ENCODE measurements around the gene CFAP410. TPM values are rescaled to one million over a fixed set of nuclear protein-coding genes. Genes with fewer than 3 reads are reported as not detected.
A peak's percentile ranks its signal among the peaks of the same experiment; 100 is the strongest.
"Not testable (repeated sequence)": the region's sequence is repeated elsewhere in the genome, so short reads cannot be mapped to it uniquely, and the experiment has no call there.

CFAP410 gene
- polyA plus RNA-seq, 1 donor = 20.1 TPM

- DNase-seq = no peak
Measured at GRCh38 chr21:44316277-44316900, 22.8 kb downstream of the CFAP410 start.

DNA sequence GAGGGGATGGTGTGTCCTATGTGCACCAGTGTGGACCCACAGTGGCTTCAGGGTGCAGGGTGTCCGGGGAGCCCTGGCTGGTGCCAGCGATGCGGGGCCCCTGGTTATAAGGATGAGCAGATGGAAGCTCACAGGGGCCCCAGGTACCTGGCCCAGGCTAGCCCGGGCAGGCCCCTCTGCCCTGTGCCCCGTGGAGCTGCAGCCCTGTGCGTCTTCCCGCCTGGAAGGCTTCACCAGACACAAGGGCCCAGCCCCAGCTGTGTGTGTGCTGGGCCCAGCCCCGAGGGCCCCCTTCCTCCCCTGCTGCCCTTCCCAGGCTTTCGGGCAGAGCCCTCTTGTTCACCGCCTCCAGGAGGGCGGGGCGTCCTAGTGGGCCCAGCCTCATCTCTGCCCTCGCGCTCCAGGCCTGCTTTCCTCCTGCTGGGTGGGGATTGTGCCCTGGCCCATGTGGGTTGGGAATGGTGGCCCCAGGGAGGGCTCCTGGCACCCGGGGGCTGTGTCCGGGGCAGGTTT lies 23.4 kb downstream of the CFAP410 start:
- DNase-seq = no peak

GRCh38 chr21:44314561-44314960 lies 24.6 kb downstream of the CFAP410 start:
- no peak for DNase-seq

- DNase-seq = no peak
Measured at GRCh38 chr21:44314128-44314527, 25.1 kb downstream of the CFAP410 start.

DNA sequence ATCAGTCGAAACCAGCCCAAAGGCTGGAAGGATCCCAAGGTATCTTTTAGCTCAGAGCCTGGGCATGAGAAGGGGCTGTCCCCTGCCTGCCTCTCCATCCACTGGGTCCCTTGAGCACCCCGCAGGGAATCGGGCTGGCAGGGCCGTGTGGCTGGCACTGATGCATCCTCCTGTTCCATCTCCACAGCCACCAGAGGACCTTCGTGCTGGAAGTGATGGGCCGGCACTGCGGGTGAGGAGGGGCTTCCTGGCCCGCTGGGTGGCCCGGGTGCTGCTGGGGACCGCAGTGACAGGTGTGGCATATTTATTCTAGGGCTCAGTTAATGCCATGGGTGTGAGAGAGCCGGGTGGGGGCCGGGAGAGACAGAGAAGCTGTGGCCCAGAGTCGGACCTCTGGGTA lies 25.7 kb downstream of the CFAP410 start:
- DNase-seq = no peak

- DNase-seq = no peak
Measured at GRCh38 chr21:44312716-44313115, 26.5 kb downstream of the CFAP410 start.

- no peak for DNase-seq
Measured at GRCh38 chr21:44312089-44312488, 27.1 kb downstream of the CFAP410 start.

GRCh38 chr21:44310628-44311507 lies 28.3 kb downstream of the CFAP410 start:
- DNase-seq = no peak

GRCh38 chr21:44306936-44307704 lies 32.1 kb downstream of the CFAP410 start:
- no peak for DNase-seq

DNA sequence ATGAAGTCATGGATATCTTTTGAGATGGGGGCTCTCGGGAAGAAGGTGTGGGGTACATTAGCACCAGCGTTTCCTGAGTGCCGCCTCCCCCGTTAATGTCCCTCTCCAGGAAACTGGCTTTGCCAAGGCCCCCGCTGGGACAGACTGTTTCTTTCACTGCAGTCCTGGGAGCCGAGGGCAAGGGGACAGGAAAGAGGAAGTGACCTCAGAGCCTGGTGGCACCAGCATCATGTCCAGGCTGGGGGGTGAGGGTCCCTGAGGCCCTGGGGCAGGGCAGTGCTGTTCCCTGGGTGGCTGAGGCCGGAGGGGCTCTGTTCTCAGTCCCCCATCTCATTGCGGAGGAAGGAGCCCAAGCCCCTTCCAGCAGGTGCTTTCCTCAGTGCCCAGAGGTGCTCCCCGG lies 33.5 kb downstream of the CFAP410 start:
- no peak for DNase-seq

DNA sequence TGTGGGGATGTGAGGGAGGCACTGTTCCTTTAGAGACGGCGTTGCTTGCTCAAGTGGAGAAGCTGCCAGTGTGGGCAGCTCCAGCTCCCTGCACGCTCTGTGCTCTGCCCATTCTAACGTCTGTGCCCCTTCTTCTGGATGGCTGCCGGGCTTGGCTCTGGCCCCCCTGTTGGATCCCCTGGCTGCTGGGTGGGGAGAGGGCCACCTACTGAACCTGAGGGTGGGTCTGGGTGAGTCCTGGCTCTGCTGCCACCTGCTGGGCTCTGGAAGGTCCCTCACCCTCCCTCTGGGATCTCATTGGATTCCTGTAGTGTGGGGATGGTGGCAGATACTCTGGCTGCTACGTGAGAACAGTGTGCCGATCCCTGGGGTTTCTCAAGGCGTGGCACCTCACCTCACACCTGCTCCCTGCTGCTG lies 34.3 kb downstream of the CFAP410 start:
- no peak for DNase-seq

- no peak for DNase-seq
Measured at GRCh38 chr21:44304011-44304616, 35.1 kb downstream of the CFAP410 start.

- DNase-seq = no peak
Measured at GRCh38 chr21:44303490-44303981, 35.7 kb downstream of the CFAP410 start.

- not testable (repeated sequence) for DNase-seq
Measured at GRCh38 chr21:44302573-44303401, 36.4 kb downstream of the CFAP410 start.

DNA sequence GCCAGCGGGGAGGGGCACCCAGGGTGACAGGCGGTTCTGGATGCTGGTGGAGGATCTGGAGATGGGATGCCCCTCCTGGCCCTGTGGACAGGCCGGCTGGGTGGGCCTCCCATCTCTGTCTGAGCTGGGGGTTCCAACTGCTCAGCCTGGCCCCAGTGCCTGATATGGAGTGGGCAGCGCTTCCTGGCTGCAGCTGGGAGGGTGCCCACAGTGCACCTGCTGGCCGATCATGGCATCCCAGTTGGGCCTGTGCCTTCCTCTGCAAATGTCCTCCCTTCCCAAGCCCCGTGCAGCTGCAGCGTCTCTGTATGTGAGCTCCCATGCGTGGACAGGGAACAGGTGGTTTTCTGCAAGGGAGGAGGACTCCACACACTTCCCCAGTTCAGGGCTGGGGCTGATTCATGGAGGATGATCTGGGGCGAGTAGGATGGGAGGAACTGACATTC lies 37.2 kb downstream of the CFAP410 start:
- peak; percentile 23 for DNase-seq

DNA sequence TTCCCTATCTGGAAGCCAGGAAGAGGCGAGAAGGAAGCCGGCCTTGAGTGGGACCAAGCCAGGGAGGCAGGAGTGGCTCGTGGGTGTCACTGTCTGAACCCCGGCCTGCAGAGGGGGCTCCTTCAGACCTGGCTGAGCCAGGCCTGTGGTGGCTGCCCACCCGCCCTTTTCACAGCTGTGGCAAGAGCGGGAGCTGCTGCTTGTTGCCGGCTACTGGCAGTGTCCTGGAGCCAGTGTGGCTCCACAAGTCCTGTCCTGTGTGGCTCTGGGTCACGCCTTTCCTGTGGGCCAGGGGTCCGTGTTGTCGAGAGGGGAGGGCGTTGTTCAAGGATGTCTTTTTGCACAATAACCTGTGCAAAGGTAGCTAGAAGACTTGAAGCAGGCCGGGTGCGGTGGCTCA lies 38.0 kb downstream of the CFAP410 start:
- DNase-seq = no peak

GRCh38 chr21:44300262-44300959 lies 38.8 kb downstream of the CFAP410 start:
- peak; percentile 69 for DNase-seq

GRCh38 chr21:44299458-44300261 lies 39.5 kb downstream of the CFAP410 start, which contains the start of gene PFKL:
TSS of gene PFKL (plus strand) at chr21:44300053. CDS start at chr21:44300106, 53 bp downstream.
- peak; percentile 65 for DNase-seq

DNA sequence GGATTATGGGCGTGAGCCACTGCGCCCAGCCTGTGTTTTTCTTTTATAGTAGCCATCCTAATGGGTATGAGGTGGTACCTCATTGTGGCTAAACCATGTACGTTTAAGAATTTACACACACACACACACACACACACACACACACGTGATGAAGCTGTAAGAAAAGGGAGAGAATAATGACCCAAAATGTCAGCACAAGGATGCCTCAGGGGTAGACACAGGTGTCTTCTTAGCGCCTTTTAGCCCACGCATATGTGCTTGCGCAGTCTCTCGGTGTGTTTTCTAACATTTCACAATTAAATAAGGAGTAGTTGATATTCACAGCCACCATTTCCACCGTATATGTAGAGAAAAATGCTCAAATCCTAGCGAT lies 40.1 kb downstream of the CFAP410 start:
- DNase-seq = no peak

GRCh38 chr21:44298301-44298700 lies 40.9 kb downstream of the CFAP410 start:
- no peak for DNase-seq

Data from hindlimb muscle (tissue), 1 donor.